Measurements from ENCODE around the gene MMRN1.

MMRN1 gene

GRCh38 chr4:89997171-89997704 is 102.6 kb downstream of the MMRN1 start:
- Histone ChIP-seq H3K4me2 (ENCODE audit: low read length) (no peak overlapping the region), H3K27me3 (ENCODE audit: control insufficient read depth, low read length) (no peaks in the 10 kb centered on the region), H3K36me3 (ENCODE audit: control insufficient read depth, low read length) (no peaks in the 10 kb centered on the region), H3K9me3 (ENCODE audit: control insufficient read depth, insufficient read depth, low read length) (no peaks in the 10 kb centered on the region), H3K4me3 (ENCODE audit: low read length) (no peak overlapping the region), H3K27ac (ENCODE audit: low read depth, low read length) (no peak overlapping the region), H3K4me1 (ENCODE audit: control insufficient read depth, low read length) (no peaks in the 10 kb centered on the region), H3K9me2 (replicated peaks; ENCODE audit: control insufficient read depth, low read length) (no peaks in the 10 kb centered on the region), H3F3A (ENCODE audit: control insufficient read depth, insufficient read depth) (no peaks in the 10 kb centered on the region), H3K79me2 (ENCODE audit: control insufficient read depth, low read length) (no peaks in the 10 kb centered on the region), H4K20me1 (ENCODE audit: control insufficient read depth, insufficient read depth, low read depth, low read length) (no peaks in the 10 kb centered on the region)
- TF ChIP-seq EZH2phosphoT487 (IDR thresholded peaks at IDR 0.05; ENCODE audit: borderline replicate concordance, low read length) (no peak), CTCF (IDR thresholded peaks at IDR 0.05; ENCODE audit: low read depth, low read length, poor library complexity, severe bottlenecking) (no peak)

GRCh38 chr4:89998469-89999011 is 103.9 kb downstream of the MMRN1 start:
- Histone ChIP-seq H3F3A (ENCODE audit: control insufficient read depth, insufficient read depth) (no peaks in the 10 kb centered on the region), H3K9me3 (ENCODE audit: control insufficient read depth, insufficient read depth, low read length) (no peaks in the 10 kb centered on the region), H4K20me1 (ENCODE audit: control insufficient read depth, insufficient read depth, low read depth, low read length) (no peaks in the 10 kb centered on the region), H3K4me3 (ENCODE audit: low read length) (no peak overlapping the region), H3K9me2 (replicated peaks; ENCODE audit: control insufficient read depth, low read length) (no peaks in the 10 kb centered on the region), H3K79me2 (ENCODE audit: control insufficient read depth, low read length) (no peaks in the 10 kb centered on the region), H3K4me2 (ENCODE audit: low read length) (no peak overlapping the region), H3K27me3 (ENCODE audit: control insufficient read depth, low read length) (no peaks in the 10 kb centered on the region), H3K4me1 (ENCODE audit: control insufficient read depth, low read length) (no peaks in the 10 kb centered on the region), H3K27ac (ENCODE audit: low read depth, low read length) (no peak overlapping the region), H3K36me3 (ENCODE audit: control insufficient read depth, low read length) (no peaks in the 10 kb centered on the region)
- TF ChIP-seq CTCF (IDR thresholded peaks at IDR 0.05; ENCODE audit: low read depth, low read length, poor library complexity, severe bottlenecking) (no peak), EZH2phosphoT487 (IDR thresholded peaks at IDR 0.05; ENCODE audit: borderline replicate concordance, low read length) (no peak)

DNA sequence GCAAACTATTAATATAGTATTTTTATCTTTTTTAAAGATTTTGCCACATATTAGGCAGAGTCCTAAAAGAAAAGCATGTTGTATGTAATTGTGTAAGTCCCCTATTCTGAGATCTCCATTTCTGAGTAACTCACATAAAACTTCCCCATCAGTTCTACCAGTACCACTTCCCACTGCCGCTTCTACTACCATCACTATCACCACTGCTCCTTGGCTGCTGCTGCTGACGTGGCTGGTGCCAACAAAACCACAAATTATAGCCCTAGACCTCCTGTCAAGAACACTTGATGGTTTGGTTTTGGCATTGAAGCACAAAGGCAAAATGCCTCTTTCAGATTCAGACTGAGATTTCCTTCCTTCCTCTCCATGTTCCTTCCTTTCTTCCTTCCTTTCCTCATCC is 106.4 kb downstream of the MMRN1 start:
- no peaks in the 10 kb centered on the region for H3K36me3 ChIP-seq (ENCODE audit: control insufficient read depth, low read length)
- TF ChIP-seq CTCF (IDR thresholded peaks at IDR 0.05; ENCODE audit: low read depth, low read length, poor library complexity, severe bottlenecking) (no peak), EZH2phosphoT487 (IDR thresholded peaks at IDR 0.05; ENCODE audit: borderline replicate concordance, low read length) (no peak)
- no peaks in the 10 kb centered on the region for H4K20me1 ChIP-seq (ENCODE audit: control insufficient read depth, insufficient read depth, low read depth, low read length)
- no peak overlapping the region for H3K4me3 ChIP-seq (ENCODE audit: low read length)
- no peaks in the 10 kb centered on the region for H3K79me2 ChIP-seq (ENCODE audit: control insufficient read depth, low read length)
- H3K9me3 ChIP-seq (ENCODE audit: control insufficient read depth, insufficient read depth, low read length): no peaks in the 10 kb centered on the region
- no peaks in the 10 kb centered on the region for H3K4me1 ChIP-seq (ENCODE audit: control insufficient read depth, low read length)
- no peaks in the 10 kb centered on the region for H3K27me3 ChIP-seq (ENCODE audit: control insufficient read depth, low read length)
- H3K27ac ChIP-seq (ENCODE audit: low read depth, low read length): no peak overlapping the region
- H3K9me2 ChIP-seq (replicated peaks; ENCODE audit: control insufficient read depth, low read length): no peaks in the 10 kb centered on the region
- no peaks in the 10 kb centered on the region for H3F3A ChIP-seq (ENCODE audit: control insufficient read depth, insufficient read depth)
- no peak overlapping the region for H3K4me2 ChIP-seq (ENCODE audit: low read length)

Data from DOHH2 (cell line).